SW 1271 (cell line): ENCODE data around the gene UROC1.

Experiments used
- DNase-seq, 2 experiments: peaks; one replicate each; lab custom pipeline; 2025; lab: John Stamatoyannopoulos, UW

UROC1 gene

DNA sequence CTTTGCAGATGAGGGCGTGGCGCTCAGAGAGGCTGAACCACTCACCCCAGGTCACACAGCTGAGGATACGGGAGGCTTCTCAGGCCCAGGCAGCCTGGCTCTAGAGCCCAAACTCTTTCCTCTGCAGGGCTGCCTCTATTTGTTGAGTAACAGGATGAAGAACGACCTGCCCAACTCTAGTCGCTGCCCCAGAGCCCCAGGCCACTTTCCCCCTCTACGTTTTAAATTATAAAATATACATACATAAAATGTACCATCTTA lies 22.7 kb downstream of the UROC1 start:
- DNase-seq: no peak

DNA sequence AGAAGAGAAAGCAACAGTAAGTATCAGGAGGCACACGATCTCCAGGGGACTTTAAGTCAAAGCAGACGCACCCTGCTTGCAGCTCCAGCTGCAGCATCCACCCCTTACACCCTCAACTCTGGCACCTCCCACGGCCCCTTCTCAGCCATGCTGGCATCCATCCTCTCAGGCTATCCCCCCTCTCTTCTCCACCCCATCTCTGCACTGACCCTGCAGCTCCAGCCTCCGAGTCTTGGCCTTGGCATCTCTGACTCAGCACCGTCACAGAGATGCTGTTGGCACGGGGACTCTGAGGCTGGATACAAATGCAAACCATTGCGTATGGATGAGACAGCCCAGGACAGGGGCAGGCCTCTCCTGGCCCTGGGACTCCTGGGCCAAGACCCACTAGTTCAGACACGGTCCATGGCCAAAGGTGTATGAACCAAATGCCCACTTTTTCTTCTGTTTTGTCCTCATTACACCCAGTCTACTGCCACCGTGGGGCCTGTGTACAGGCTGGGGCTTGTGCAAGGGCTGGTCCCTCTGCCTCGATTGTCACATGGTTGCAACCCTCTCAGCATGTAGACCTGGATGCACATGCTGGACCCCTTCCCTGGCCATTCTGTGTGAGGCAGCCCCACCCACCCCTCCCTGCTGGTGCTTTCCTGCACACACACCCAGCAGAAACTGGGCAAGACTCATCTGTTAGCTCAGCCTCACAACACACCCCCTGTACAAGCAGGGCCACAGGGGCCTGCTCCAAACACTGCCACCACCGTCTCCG lies 23.2 kb downstream of the UROC1 start:
- no peak for DNase-seq

DNA sequence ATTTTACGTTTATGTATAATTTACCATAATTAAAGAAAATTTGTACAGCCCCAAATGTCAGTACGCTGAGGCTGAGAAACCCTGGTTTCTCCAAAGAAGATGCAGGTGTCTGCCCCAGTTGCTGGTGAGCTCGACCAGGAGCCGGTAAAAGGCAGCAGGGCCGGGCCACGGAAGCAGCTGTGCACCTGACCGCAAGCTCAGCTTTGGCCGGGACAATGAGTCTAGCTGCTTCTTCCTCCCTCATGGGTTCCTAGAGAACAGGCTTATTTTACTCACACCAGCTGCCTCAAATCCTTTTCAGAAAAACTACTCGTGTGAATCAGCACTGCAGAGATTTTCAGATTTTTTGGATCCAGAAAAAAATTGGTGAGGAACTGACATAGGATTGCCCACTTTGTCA lies 23.8 kb downstream of the UROC1 start:
- DNase-seq: no peak

DNA sequence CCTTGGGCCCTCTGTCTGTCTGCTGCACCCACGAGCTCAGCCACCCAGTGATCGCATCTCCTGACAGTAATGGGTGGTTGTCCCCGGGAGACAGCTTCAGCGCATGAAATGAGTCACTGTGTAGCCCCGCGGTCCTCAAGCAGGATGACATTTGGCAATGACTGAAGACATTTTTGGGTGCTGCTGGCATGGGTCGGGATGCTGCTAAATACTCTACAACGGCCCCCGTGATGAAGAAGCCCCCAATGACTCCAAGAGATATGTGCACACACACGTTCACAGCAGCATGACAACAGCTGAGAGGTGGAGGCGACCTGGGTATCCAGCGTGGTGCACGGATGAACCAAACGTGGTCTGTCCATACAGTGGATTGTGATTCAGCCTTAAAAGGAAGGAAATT lies 24.5 kb downstream of the UROC1 start:
- DNase-seq: no peak

DNA sequence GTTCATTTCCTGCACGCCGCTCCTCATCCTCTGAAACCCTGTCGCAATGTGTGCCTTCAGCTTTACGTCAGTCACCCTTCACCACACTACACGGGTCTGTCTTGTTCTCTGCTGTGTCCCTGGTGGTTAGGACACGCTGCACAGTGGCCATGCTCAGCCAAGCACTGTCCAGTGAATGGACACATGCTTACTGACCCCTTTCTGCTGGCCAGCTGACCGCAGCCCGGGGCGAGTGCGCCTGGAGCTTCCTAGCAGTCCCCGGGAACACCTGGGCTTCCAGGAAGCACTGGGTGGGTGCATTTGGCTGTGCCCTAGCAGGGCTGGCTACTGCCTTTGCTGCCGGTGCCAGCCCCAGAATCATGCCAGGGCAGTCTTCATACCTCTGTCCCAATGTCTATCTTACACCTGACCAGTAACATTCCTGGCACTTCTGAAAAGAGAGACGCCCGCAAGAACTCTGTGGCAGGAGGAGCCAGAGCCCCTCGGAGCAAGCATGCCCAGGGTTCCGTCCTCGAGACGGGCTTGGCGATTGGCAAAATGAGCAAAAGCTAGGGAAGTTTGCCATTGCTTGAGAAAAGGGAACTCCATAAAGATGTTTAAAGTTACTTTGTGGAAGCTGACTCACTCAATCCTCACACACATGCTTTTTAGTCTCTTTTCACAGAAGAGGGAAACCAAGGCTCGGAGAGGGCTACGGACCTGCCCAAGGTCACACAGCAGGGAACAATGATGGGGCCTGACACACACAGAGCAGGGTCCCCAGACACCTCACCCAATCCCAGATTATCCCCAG lies 26.2 kb downstream of the UROC1 start:
- DNase-seq: no peak

DNA sequence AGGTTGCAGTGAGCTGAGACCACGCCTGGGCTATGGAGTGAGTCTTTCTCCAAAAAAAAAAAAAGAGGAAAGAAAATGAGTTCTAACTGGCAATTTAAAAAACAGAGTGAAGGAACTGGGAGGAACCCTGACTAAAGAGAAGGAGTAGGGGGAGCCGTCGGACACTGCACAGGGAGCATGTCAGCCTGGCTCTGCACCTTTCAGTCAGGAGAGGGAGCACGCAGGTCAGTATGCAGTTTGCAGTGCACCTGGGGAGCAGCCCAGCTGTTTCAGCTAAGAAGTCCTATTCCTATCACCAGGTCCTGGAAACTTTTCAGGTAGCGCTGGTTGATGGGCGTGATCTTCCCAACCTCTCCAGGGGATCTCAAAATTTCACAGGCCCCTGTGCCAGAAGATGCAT lies 27.0 kb downstream of the UROC1 start:
- no peak for DNase-seq

DNA sequence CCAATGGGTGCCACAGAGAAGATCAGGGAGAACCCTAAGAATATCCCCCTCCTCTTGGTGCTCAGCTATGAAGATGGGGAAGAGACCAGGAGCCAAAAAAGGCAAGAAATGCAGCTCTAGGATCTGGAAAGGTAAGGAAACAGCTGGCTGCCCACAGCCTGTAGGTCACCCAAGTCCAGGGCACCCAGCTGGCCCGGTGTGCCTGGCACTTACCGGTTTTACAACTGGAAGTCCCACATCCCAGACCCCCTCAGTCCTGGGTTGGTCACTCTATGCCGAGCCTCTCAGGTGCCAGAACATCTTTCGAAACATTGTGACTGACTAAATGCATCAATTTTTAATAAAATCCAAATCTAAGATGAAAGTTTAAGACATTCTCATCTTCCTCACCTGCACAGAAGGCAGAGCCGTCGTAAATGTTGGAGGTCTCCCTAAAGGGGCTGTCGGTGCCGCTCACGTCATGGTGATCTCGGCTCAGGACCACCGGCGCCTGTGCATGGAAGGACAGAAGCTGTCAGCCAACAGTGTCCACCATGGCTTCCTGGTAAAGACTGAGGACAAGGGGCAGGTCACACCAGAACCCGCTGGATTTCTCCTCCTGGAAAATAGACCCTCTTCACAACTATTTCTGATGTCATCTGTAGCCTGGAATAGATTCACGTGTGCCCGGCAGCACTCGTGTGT lies 28.5 kb downstream of the UROC1 start:
- DNase-seq: no peak

DNA sequence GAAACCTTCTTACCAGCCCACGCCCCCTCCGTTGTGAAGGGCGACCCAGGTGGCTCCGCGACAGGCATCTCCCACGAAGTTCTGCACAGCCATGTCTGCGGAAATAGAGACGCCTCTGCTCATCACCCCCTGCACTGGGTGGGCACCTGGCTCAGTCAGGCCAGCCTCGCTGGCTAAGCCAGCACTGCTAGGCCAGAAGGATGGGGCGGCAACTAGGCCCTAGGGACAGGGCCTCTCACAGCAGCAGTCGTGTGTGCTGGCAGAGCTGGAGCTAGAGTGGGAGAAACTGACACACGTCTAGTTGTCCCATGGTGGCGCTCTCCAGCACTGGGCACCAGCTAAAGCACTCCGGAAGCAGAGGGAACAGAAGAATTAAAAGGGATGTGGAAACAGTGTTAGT lies 29.4 kb downstream of the UROC1 start:
- DNase-seq: no peak

DNA sequence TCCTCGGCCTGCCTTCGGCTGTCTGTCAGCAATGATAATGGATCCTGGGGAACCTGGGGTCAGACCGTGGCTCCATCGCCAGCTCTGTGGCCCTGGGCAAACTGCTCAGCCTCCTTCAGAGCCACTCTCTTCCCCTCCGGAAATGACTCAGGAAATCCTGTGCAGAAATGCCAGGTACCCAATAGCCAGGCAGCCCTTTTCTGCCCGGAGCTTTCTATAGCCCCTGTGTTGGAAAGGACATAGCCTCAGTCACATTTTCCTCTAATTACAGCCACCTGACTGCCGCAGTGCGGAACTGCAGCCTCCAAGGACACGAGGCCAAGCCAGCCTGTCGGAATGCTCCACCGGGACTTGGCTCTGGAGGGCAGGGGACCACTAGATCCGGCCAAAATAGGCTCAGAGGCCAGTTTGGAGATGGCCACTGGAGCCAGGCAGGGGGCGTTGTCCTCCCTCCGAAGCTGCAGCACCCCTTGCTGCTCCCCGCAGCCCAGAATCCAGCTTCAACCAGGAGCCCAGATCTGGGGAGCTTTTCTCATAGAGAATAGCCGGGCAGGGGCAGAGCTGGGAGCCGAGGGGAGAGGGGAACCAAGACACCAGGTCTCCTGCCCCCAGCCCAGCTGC lies 30.3 kb downstream of the UROC1 start:
- peak in 1 of 2 experiments; percentile 36 for DNase-seq

DNA sequence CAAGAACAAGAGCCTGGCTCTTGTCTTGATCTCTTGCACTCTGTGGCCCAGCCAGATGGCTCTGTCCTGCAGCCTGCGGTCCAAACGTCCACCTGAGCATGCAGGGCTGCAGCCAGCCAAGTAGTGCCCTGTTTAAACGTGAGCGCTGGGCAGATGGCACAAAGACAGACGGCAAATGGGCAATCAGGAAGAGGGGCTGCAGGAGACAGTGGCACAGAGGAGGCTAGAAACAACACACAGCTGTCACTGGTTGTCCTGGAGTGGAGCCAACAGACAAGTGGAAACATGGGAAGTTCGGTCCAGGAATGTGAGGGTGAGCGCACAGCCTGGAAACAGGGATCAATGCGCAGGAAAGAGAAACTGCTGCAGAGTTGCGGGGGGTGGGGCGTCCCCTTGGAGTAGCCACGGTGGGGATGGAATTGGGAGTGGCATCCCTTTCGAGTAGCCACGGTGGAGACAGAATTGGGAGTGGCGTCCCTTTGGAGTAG lies 31.2 kb downstream of the UROC1 start:
- no peak for DNase-seq

DNA sequence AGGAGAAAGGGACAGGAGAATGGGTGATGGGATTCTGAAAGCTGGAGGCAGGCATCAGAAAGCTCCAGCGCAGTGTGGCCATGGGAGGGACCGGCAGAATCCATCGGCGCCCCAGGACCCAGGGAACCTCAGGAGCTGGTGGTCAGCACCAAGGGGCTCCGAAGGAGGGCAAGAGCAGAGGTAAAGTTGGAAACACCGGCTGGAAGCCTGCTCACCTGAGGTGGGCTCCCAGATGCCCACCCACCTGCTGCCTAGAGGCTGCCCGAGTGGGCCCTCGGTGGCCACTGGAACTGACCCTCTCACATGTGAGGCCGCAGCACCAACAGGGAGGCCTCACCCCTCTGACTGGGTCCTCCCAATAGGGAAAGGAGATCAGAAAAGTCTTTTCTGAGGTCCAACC lies 31.6 kb downstream of the UROC1 start:
- no peak for DNase-seq

DNA sequence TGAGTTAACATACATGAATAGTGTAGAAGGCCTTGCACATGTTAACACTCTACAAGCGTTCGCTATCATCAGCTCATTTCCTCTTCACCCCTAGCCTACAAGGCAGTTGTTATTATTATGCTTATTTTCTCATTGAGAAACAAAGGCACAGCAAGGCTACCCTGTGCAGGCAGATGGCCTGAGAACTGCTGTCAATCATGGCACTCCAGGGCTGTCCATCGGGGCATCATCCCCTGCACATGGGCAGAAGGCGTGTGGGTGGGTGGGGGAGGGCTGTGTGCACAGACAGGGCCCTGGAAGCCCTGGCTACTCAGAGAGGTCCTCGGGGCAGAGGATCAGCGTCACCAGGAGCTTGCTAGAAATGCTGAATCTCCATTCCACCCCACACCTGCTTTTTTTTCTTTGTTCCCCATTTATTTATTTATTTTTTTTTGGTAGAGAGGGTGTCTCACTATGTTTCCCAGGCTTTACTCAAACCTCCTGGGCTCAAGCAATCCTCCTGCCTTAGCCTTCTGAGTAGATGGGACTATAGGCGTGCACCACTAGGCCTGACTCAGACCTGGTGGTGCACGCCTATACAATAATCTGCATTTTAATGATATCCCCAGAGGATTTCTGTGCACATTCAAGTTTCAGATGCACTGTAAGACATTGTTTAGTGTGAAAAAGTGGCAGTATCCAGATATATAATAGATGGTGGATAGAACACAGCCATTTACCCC lies 32.2 kb downstream of the UROC1 start:
- DNase-seq: no peak

DNA sequence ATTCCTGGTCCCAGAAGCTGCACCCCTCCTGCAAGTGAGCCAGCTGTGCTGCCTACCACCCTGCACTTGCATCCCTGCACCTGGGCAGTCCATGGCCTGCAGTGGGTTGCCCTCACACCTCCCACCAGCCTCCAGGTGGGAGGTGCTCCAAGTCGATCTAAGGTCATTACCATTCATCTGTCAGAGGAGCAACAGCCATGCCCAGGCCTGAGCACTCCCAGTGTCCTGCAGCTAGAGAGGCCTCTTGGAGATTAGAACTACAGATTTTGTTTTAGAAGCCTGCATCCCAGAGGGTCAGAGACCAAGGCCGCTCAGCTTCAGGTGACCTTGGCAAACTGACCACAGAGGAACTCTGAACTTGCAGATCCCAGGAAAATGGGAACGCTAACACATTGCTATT lies 32.9 kb downstream of the UROC1 start:
- no peak for DNase-seq

DNA sequence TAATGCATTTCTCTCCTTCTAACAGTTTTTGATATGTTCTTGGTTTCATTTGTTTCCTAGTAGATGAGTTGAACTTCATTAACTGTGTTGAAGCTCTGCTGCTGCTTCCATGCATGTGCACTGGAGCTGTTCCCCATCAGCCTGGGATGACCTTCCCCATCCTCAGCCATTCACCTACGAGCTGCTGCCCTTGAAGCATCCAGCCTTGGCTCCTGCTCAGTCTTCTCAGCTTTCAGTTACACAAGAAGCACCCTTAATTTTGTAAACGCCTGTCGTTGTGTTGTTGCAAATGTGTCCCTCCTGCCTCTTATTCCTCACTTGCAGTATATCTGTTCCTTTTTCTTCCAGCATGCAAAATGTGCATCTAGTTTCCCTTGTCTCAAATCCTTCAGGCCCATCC lies 33.4 kb downstream of the UROC1 start:
- no peak for DNase-seq

DNA sequence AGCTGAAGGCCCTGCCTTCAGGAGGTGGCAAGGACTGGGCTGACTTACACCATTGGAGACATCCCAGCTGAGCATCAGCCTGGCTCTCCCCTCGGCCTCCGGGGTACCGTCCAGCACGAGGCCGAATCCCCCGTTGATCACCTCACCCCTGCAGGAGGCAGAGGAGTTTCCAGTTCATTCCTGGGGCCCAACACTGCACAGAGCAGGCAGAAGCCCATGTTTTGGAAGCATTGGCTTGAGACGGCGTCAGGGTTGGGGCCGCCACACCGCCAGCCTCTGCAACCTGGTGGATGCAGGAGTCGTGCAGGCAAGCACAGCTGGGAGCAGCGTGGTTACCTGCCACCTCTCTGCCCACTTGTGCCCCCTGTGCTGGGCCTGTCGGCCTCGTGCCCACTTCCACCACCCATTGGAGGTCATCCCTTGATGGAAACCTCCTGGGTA lies 34.2 kb downstream of the UROC1 start:
- no peak for DNase-seq

DNA sequence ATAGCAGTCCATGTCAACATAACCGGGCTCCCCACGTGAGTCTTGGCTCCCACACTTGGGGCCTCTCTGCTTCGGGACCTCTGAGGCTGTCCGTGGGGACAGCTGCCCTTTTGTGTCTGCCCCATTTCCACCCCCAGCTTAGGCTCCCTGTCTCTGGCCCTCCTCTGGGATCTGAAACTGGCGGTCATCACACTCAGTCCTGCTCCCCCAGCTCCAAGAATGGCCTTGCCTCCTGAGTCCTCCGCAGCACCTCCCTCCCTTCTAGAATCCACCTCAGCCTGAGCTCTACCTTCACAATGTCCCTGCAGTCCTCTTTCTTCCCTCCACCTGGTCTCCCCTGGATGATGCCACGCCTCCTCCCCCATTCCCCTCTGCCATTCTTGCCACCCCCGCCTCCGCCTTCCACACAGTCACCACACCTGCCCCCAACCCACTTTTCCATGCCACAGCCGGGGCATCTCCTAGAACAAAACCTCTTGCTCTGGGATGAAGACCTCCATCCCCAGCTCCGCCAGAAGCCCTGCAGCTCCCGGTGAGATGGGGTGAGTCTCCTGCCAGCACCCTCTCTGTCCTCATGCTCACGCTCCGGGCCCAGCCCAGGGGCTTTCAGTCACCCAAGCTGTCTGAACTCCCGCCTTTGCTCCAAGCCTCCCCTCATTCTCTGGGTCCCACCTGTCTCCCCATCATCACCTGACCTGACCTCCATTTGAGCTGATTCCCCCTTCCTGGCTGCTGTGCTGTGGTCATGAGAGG lies 34.9 kb downstream of the UROC1 start:
- no peak for DNase-seq

DNA sequence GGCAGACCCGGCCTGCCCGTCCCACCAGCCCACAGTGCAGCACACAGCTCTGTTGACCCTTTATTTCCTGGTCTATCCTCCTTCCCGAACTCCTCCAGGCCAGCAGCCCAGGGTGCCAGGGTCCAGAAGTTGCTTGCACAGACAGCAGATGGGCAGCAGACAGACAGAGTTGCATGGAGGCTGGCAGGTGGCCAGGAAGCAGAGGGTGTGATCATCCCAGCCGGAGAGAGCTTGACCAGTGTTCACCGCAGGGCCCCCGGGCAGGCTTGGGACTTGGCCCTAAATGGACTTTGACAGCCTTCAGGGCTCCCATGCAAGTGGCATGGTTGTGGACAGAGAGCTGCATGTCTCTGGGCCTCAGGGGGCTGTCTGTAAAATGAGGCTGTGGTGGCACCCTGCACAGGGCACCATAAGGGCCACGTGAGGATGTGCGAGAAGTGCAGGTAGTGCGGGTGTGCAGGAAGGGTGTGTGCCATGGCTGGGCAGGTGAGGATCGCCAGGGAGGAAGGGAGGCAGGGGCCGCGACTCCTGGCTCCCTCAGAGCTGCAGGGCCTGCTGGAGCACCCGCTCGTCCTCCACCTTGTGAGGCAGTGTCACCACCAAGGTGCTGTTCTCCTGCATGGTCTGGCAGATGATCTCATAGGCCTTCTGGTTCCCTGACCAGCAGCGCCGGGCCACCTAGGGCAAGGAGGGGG lies 35.6 kb downstream of the UROC1 start:
- no peak for DNase-seq

DNA sequence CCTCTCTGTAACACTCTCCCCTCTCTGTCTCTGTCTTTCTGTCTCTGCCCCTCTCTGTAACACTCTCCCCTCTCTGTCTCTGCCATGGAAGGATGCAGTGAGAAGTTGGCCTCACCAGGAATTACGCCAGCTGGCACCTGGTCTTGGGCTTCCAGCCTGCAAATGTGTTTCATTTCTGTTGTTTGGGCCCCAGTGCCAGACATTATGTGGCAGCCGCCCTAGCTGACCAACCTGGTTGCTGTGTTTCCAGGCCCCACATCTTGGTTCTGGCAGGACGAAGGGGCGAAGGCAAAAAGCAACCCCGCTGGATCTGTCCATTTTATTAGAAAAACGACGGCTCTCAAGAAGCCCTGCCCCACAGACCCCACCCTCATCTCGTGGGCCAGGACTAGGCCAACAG lies 36.7 kb downstream of the UROC1 start:
- no peak for DNase-seq

DNA sequence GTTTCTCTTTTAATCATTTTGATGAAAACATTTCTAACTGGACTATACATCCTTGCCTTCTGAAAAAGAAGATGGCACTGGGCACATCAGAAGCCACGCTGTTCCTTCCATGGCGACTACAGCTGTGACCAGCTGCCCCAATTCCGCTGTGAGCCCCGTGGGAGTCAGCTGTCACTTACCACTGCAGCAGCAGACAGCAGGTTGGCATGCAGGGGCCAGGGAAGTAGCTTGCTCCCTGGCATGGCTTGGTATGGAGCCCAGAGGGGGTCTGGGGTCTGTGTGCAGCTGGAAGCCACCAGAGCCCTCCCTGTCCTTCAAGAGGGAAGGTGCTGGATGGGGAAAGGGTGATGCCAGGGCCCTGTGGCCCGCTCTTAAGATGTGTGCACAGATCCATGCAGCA lies 37.4 kb downstream of the UROC1 start:
- DNase-seq: no peak

DNA sequence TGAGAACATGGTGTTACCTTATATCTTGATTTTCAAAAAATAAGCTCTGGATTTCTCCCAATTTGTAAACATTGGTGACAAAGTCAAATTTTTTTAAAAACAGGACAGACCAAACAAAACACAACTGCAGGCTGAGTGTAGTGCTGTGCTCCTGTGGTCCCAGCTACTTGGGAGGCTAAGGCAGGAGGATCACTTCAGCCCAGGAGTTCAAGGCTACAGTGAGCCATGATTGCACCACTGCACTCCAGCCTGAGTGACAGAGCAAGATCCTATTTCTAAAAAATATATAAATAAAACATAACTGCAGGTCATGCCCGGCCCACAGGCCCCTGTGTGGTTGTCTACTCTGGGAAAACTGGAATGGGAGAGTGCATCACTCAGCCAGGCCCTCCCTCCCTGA lies 37.9 kb downstream of the UROC1 start:
- no peak for DNase-seq
